Skeletal muscle satellite cell (primary cell): Measurements from ENCODE around the gene ANO7.

Experiments
- H3K27me3 ChIP-seq: 2 replicates; pipeline ENCODE4 v1.7.0; 2013; ENCODE audit warnings: low read length; ENCODE audit not compliant: control insufficient read depth, insufficient read depth
- H3K36me3 ChIP-seq: 2 replicates; pipeline ENCODE4 v1.7.0; 2013; ENCODE audit warnings: mild to moderate bottlenecking, control low read depth, low read length; ENCODE audit not compliant: insufficient read depth
- H3K4me1 ChIP-seq: 2 replicates; pipeline ENCODE4 v1.7.0; 2013; ENCODE audit warnings: low read length; ENCODE audit not compliant: control insufficient read depth, insufficient read depth
- H3K4me2 ChIP-seq: 2 replicates; pipeline ENCODE4 v1.7.0; 2013; ENCODE audit warnings: mild to moderate bottlenecking, low read length
- H3K4me3 ChIP-seq: 2 replicates; pipeline ENCODE4 v1.7.0; 2013; ENCODE audit warnings: low read length
- H3K9ac ChIP-seq: 2 replicates; pipeline ENCODE4 v1.7.0; 2013; ENCODE audit warnings: mild to moderate bottlenecking, low read depth, low read length, moderate library complexity
- H3K9me3 ChIP-seq: replicated peaks from 2 replicates; pipeline ENCODE4 v1.7.0; 2013; ENCODE audit warnings: mild to moderate bottlenecking, control low read depth, low read length

The ANO7 gene

DNA sequence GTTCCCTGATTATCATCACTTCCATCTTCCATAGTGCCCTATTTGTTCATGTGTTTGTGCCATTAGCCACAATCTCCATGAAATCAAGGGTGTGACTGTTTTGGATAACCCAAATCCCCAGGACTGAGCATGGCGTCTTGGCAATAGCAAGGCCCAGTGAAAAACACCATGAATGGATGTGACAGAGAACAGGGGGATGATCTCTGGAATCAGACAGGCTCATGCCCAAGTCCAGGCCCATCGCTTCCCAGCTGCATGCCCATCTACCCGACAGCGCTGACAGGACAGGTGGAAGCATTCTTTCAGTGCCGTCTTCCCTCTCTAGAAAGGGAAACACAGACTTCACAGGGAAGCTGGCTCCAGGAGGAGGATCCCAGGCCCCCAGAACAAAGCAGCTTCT lies 77.0 kb downstream of the ANO7 start:
- Histone ChIP-seq H3K4me1 (peaks cover 18% of the 10 kb centered on the region), H3K36me3 (peaks cover 76% of the 10 kb centered on the region), H3K9me3 (no peaks in the 10 kb centered on the region), H3K9ac (no peak overlapping the region), H3K27me3 (no peaks in the 10 kb centered on the region), H3K4me3 (no peak overlapping the region), H3K4me2 (no peak overlapping the region)

GRCh38 chr2:241267249-241268067 lies 79.0 kb downstream of the ANO7 start:
- H3K9ac ChIP-seq: no peak overlapping the region
- no peaks in the 10 kb centered on the region for H3K27me3 ChIP-seq
- H3K9me3 ChIP-seq: no peaks in the 10 kb centered on the region
- no peak overlapping the region for H3K4me2 ChIP-seq
- peaks cover 25% of the 10 kb centered on the region for H3K4me1 ChIP-seq
- H3K36me3 ChIP-seq: peaks cover 57% of the 10 kb centered on the region
- no peak overlapping the region for H3K4me3 ChIP-seq

GRCh38 chr2:241268306-241268705 lies 79.8 kb downstream of the ANO7 start:
- Histone ChIP-seq H3K4me3 (no peak overlapping the region), H3K9ac (no peak overlapping the region), H3K4me2 (no peak overlapping the region), H3K27me3 (no peaks in the 10 kb centered on the region), H3K36me3 (peaks cover 49% of the 10 kb centered on the region), H3K9me3 (no peaks in the 10 kb centered on the region), H3K4me1 (peaks cover 30% of the 10 kb centered on the region)

- Histone ChIP-seq H3K27me3 (no peaks in the 10 kb centered on the region), H3K9ac (no peak overlapping the region), H3K4me2 (peak overlapping the region; percentile 94), H3K36me3 (peaks cover 43% of the 10 kb centered on the region), H3K4me1 (peaks cover 31% of the 10 kb centered on the region), H3K4me3 (no peak overlapping the region), H3K9me3 (no peaks in the 10 kb centered on the region)
Measured at GRCh38 chr2:241268716-241269445, 80.4 kb downstream of the ANO7 start.

GRCh38 chr2:241269707-241270520 lies 81.4 kb downstream of the ANO7 start:
- H3K9me3 ChIP-seq: no peaks in the 10 kb centered on the region
- peak overlapping the region; percentile 7 for H3K9ac ChIP-seq
- H3K27me3 ChIP-seq: no peaks in the 10 kb centered on the region
- H3K4me3 ChIP-seq: peak overlapping the region; percentile 76
- H3K36me3 ChIP-seq: peaks cover 36% of the 10 kb centered on the region
- peak overlapping the region; percentile 94 for H3K4me2 ChIP-seq
- peaks cover 31% of the 10 kb centered on the region for H3K4me1 ChIP-seq

GRCh38 chr2:241270531-241270930 lies 82.1 kb downstream of the ANO7 start:
- H3K27me3 ChIP-seq: no peaks in the 10 kb centered on the region
- H3K9me3 ChIP-seq: no peaks in the 10 kb centered on the region
- H3K4me1 ChIP-seq: peaks cover 31% of the 10 kb centered on the region
- H3K4me3 ChIP-seq: peak overlapping the region; percentile 76
- peaks cover 32% of the 10 kb centered on the region for H3K36me3 ChIP-seq
- H3K4me2 ChIP-seq: peak overlapping the region; percentile 94
- peak overlapping the region; percentile 88 for H3K9ac ChIP-seq

DNA sequence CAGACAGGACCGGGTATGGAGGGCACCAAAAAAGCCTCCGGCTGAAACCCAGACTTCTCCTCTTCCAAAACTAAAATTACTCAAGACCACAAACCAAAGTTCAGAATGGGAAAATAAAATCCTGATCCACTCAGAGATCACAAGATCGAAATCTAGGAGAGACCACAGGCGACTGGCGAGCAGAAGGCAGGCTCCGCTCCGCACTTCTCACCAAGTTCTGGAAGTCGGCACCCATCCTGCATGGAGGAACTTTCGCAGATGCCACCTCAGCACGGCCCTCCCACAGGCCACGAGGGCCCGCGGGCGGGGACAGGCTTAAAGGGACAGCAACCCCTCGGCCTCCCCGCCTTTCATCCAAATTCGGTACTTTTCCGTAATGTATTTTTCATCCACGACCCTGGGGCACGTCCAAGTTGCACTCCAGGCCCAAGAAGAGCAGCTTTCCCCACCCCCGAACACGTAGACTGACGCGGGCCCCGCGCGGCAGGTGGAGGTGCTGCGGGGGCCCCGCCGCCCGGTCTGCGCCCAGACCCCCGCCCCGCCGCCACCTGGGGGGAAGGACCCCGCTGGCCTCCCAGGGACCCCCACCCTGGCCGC lies 83.3 kb downstream of the ANO7 start:
- Histone ChIP-seq H3K4me3 (peak overlapping the region; percentile 76), H3K4me1 (peaks cover 31% of the 10 kb centered on the region), H3K4me2 (peak overlapping the region; percentile 94), H3K36me3 (peaks cover 20% of the 10 kb centered on the region), H3K27me3 (no peaks in the 10 kb centered on the region), H3K9me3 (no peaks in the 10 kb centered on the region), H3K9ac (peak overlapping the region; percentile 88)

DNA sequence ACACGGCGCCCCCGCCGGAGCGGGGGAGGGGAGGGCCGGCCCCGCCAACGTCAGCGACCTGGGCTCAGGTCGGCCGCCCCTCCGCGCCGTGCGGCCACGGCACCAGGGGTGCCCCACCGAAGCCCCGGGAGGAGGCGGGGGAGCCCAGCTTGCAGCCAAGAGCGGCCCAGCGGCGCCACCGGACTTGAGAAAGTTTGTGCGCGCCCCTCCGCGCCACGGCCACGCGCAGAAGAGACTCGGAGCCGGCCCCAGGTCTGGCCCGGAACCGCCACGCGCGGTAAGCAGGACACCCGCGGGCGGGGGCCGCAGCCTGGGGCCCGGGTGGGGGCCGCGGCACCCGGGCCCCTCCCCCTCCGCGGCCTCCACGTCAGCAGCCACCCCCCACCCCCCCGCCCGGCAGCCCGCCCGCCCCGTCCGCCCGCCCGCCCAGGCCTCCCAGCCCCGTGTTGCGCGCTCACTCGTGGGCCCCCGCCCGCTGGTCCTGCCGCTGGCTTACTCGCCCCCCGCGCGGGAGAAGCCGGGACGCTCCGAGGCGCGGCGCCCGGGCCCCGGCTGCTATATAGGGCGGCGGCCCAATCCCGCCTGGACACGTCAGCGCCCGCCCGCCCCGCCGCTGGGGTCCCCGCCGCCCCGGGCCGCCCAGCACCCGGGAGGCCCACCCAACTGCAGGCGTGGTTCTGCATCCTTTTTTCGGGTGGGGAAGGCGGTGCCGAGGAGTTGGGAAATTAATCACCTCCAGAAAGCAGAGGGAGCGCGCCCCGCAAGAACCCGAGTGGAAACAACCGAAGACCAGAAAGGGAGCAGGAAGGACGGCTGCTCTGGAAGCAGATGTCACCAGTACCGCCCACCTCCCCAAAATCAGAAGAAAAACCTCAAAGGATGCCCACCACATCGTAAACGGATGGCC lies 84.1 kb downstream of the ANO7 start:
- H3K27me3 ChIP-seq: no peaks in the 10 kb centered on the region
- H3K4me3 ChIP-seq: peak overlapping the region; percentile 76
- peak overlapping the region; percentile 94 for H3K4me2 ChIP-seq
- H3K9me3 ChIP-seq: no peaks in the 10 kb centered on the region
- H3K9ac ChIP-seq: peak overlapping the region; percentile 88
- peaks cover 12% of the 10 kb centered on the region for H3K36me3 ChIP-seq
- peaks cover 31% of the 10 kb centered on the region for H3K4me1 ChIP-seq

DNA sequence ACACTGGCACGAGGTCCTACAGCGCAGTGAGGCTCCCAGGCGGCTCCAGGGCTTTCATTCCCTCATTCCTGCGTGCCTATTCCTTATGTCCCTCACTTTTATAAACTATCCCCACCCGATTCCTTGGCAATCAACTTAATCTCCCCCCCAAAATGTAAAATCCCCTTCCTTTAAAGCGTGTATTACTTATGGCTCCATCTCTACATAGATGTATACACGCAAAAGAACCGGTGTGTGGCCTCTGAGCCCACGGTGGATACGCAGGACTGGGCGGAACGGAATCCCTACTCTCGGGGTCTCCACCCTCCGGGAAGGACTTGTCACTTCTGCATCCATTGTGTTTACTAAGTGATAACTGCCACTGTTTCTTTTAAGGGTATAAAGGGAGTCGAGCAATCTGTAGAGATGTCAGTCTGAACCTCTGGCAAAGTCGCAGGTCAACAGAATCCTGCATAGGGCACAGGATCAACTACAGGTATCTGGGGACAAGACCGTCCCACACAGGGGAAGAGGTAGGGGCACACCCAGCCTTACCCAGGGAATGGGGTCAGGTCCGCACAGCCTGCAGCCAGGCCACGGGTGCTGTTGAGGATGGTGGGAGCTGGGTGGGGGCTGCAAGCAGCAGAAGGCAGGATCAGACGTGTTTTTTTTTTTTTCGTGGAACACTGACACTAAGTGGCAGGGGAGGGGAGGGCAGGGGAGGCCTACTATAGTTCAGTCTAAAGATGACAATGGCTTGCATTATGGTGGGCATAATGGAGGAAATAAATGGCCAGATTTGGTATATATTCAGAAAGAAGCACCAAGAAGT lies 84.9 kb downstream of the ANO7 start:
- H3K9me3 ChIP-seq: no peaks in the 10 kb centered on the region
- H3K4me1 ChIP-seq: peaks cover 31% of the 10 kb centered on the region
- H3K27me3 ChIP-seq: no peaks in the 10 kb centered on the region
- peak overlapping the region; percentile 84 for H3K4me2 ChIP-seq
- H3K9ac ChIP-seq: peak overlapping the region; percentile 65
- peak overlapping the region; percentile 76 for H3K4me3 ChIP-seq
- H3K36me3 ChIP-seq: peaks cover 4% of the 10 kb centered on the region

DNA sequence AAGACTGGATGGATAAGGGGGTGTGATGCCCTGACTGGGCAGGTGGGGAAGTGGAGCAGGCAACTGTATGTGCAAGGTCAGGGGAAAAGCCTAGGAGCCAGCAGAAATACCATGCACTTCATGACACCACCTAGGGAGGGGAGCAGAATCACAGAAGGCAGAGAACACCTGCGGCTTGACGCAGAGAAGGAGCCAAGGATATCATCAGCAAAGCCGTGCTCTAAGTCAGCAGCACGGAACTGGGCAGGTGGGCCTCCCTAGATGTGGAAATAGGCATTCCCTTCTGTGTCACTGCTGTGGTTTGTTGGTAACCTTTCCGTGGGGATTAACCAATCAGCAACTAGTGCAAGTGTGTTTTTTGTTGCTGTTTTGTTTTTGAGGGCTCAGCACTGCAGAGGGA lies 85.7 kb downstream of the ANO7 start:
- H3K4me1 ChIP-seq: peaks cover 27% of the 10 kb centered on the region
- no peak overlapping the region for H3K9ac ChIP-seq
- H3K4me3 ChIP-seq: no peak overlapping the region
- no peaks in the 10 kb centered on the region for H3K9me3 ChIP-seq
- no peaks in the 10 kb centered on the region for H3K36me3 ChIP-seq
- H3K27me3 ChIP-seq: no peaks in the 10 kb centered on the region
- H3K4me2 ChIP-seq: no peak overlapping the region
